PFSK-1 (cell line): ENCODE measurements around the gene SNTB2.

Source experiments
- FOXP2 ChIP-seq: optimal IDR thresholded peaks from 2 replicates; pipeline ENCODE3; 2011; ENCODE audit warnings: borderline replicate concordance, control low read depth, inconsistent platforms; ENCODE audit not compliant: insufficient read depth; ENCODE audit errors: extremely low read length, extremely low read depth
- POLR2AphosphoS5 ChIP-seq: IDR thresholded peaks from 2 replicates; pipeline ENCODE4 v1.6.1; 2012; ENCODE audit warnings: low read depth, mild to moderate bottlenecking, control low read depth, low read length, moderate library complexity
- REST ChIP-seq, 2 experiments: IDR thresholded peaks; 2 replicates each; pipeline versions ENCODE4 v1.6.1 to v1.8.0; 2011 to 2012; ENCODE audit warnings: low read depth in 2 of 2, low read length in 2 of 2, control low read depth in 1 of 2, inconsistent platforms in 1 of 2, mild to moderate bottlenecking in 1 of 2, moderate library complexity in 1 of 2; ENCODE audit not compliant: insufficient read depth in 1 of 2
- SIN3A ChIP-seq: IDR thresholded peaks from 2 replicates; pipeline ENCODE4 v1.6.1; 2012; ENCODE audit warnings: mild to moderate bottlenecking, low read length, moderate library complexity, borderline replicate concordance; ENCODE audit not compliant: insufficient read depth
- TAF1 ChIP-seq: IDR thresholded peaks from 2 replicates; pipeline ENCODE4 v1.6.1; 2012; ENCODE audit warnings: low read length, control low read depth, borderline replicate concordance; ENCODE audit not compliant: insufficient read depth

SNTB2 gene

GRCh38 chr16:69324013-69324531, 137.1 kb downstream of the SNTB2 start:
- TF ChIP-seq FOXP2 (no peak), POLR2AphosphoS5 (0 out of 2 replicates have a peak, but pooled peaks have one; percentile 18)

- TF ChIP-seq REST (IDR thresholded peaks at IDR 0.05; ENCODE audit: insufficient read depth in 1 of 2, low read depth in 2 of 2, low read length in 2 of 2) (no peak), SIN3A (no peak), FOXP2 (no peak), TAF1 (no peak)
Measured at GRCh38 chr16:69324585-69325253, 137.8 kb downstream of the SNTB2 start.

- TF ChIP-seq SIN3A (no peak), POLR2AphosphoS5 (no peak), FOXP2 (no peak), TAF1 (no peak), REST (IDR thresholded peaks at IDR 0.05; ENCODE audit: insufficient read depth in 1 of 2, low read depth in 2 of 2, low read length in 2 of 2) (no peak)
Measured at GRCh38 chr16:69325784-69326171, 138.8 kb downstream of the SNTB2 start.

- TF ChIP-seq FOXP2 (no peak), TAF1 (no peak), POLR2AphosphoS5 (no peak), REST (IDR thresholded peaks at IDR 0.05; ENCODE audit: insufficient read depth in 1 of 2, low read depth in 2 of 2, low read length in 2 of 2) (no peak), SIN3A (no peak)
Measured at GRCh38 chr16:69326172-69326873, 139.4 kb downstream of the SNTB2 start.

- no peak for TF ChIP-seq TAF1
- TF ChIP-seq POLR2AphosphoS5, result 0 out of 2 replicates have a peak, but pooled peaks have one; percentile 29
- TF ChIP-seq SIN3A, result no peak
Measured at GRCh38 chr16:69327585-69328310, 140.8 kb downstream of the SNTB2 start.

- no peak for TF ChIP-seq POLR2AphosphoS5
- no peak for TF ChIP-seq REST (IDR thresholded peaks at IDR 0.05; ENCODE audit: insufficient read depth in 1 of 2, low read depth in 2 of 2, low read length in 2 of 2)
- no peak for TF ChIP-seq TAF1
- no peak for TF ChIP-seq SIN3A
- TF ChIP-seq FOXP2, result no peak
Measured at GRCh38 chr16:69328854-69329316, 141.9 kb downstream of the SNTB2 start.
